IMR-90 (cell line): ENCODE data around the gene FGGY. TPM values are rescaled to one million over a fixed set of nuclear protein-coding genes. Genes with fewer than 3 reads are reported as not detected.

Experiments
- ATAC-seq: fragments of 200-7000 bp; cut with Tn5 transposase; 2 replicates; pipeline ENCODE4 v1.9.1; 2020; ENCODE audit warnings: low read depth, mild to moderate bottlenecking, moderate library complexity
- BruUV-seq: library from RNA; stranded (reverse); fragments of 400-500 nt; replicated peaks from 2 replicates; lab custom pipeline; 2021; lab: Mats Ljungman, UMichigan
- CTCF ChIA-PET: fragments of 300-600 bp; formaldehyde crosslinking; extraction: SDS; loops from one replicate; lab custom pipeline; 2021; ENCODE audit warnings: antibody characterized with exemption; lab: Yijun Ruan, JAX
- POLR2A ChIA-PET: fragments of 300-600 bp; sonication (Branson Sonifier 250); formaldehyde crosslinking; loops from one replicate; lab custom pipeline; 2022; ENCODE audit warnings: antibody characterized with exemption; ENCODE audit not compliant: unreplicated experiment; lab: Charles Lee
- DNase-seq: peaks from one replicate; pipeline ENCODE4 v3.0.0; 2013
- H2AFZ ChIP-seq: replicated peaks from 2 replicates; pipeline ENCODE3; 2013; ENCODE audit warnings: low read length, mild to moderate bottlenecking; ENCODE audit not compliant: poor library complexity
- H2AK5ac ChIP-seq: 2 replicates; pipeline ENCODE4 v1.6.1; 2013; ENCODE audit warnings: low read depth, low read length, inconsistent platforms
- H2AK9ac ChIP-seq: replicated peaks from 2 replicates; pipeline ENCODE3; 2013; ENCODE audit warnings: mild to moderate bottlenecking, low read depth, low read length, moderate library complexity; ENCODE audit not compliant: poor library complexity
- H2BK120ac ChIP-seq: 2 replicates; pipeline ENCODE4 v1.6.1; 2013; ENCODE audit warnings: low read depth, low read length, inconsistent platforms
- H2BK15ac ChIP-seq: 3 replicates; pipeline ENCODE4 v1.6.1; 2013; ENCODE audit warnings: low read depth, low read length, inconsistent platforms
- H2BK20ac ChIP-seq: 2 replicates; pipeline ENCODE4 v1.6.1; 2013; ENCODE audit warnings: low read depth, mild to moderate bottlenecking, inconsistent platforms, low read length, moderate library complexity
- H2BK5ac ChIP-seq: 2 replicates; pipeline ENCODE4 v1.6.1; 2013; ENCODE audit warnings: mild to moderate bottlenecking, low read depth, low read length, inconsistent platforms; ENCODE audit not compliant: poor library complexity, severe bottlenecking
- H3K14ac ChIP-seq: replicated peaks from 2 replicates; pipeline ENCODE4 v1.6.1; 2013; ENCODE audit warnings: low read depth, low read length, inconsistent platforms
- H3K18ac ChIP-seq: 2 replicates; pipeline ENCODE4 v1.6.1; 2013; ENCODE audit warnings: low read depth, low read length, control low read depth
- H3K23ac ChIP-seq: 2 replicates; pipeline ENCODE4 v1.6.1; 2013; ENCODE audit warnings: low read depth, low read length, inconsistent platforms
- H3K27ac ChIP-seq: 2 replicates; pipeline ENCODE4 v1.5.1; 2013; ENCODE audit warnings: mild to moderate bottlenecking, control low read depth, low read length; ENCODE audit not compliant: insufficient read depth
- H3K27me3 ChIP-seq: 2 replicates; pipeline ENCODE4 v1.6.1; 2013; ENCODE audit warnings: low read length; ENCODE audit not compliant: control insufficient read depth, insufficient read depth
- H3K36me3 ChIP-seq: 2 replicates; pipeline ENCODE4 v1.6.1; 2013; ENCODE audit warnings: low read length, mixed read lengths; ENCODE audit not compliant: control insufficient read depth, insufficient read depth
- H3K4ac ChIP-seq: 2 replicates; pipeline ENCODE4 v1.6.1; 2013; ENCODE audit warnings: low read depth, low read length, inconsistent platforms
- H3K4me1 ChIP-seq: 2 replicates; pipeline ENCODE4 v1.6.1; 2013; ENCODE audit warnings: low read length, mixed read lengths; ENCODE audit not compliant: control insufficient read depth, insufficient read depth
- H3K4me2 ChIP-seq: 2 replicates; pipeline ENCODE4 v1.6.1; 2013; ENCODE audit warnings: low read depth, mild to moderate bottlenecking, control low read depth, low read length, moderate library complexity
- H3K4me3 ChIP-seq: 2 replicates; pipeline ENCODE4 v1.5.1; 2013; ENCODE audit warnings: low read depth, mild to moderate bottlenecking, control low read depth, low read length, moderate library complexity; ENCODE audit not compliant: insufficient read depth
- H3K56ac ChIP-seq: 2 replicates; pipeline ENCODE4 v1.6.1; 2013; ENCODE audit warnings: low read length, inconsistent platforms; ENCODE audit not compliant: insufficient read depth; ENCODE audit errors: extremely low read depth
- H3K79me1 ChIP-seq, 2 experiments: 2 replicates each; pipeline ENCODE4 v1.6.1; 2013; ENCODE audit warnings: low read length in 2 of 2, inconsistent platforms in 1 of 2, low read depth in 1 of 2
- H3K9ac ChIP-seq: 2 replicates; pipeline ENCODE4 v1.6.1; 2013; ENCODE audit warnings: low read depth, low read length, control low read depth
- H3K9me1 ChIP-seq: 2 replicates; pipeline ENCODE4 v1.6.1; 2013; ENCODE audit warnings: low read length, inconsistent platforms; ENCODE audit not compliant: insufficient read depth
- H3K9me3 ChIP-seq: 2 replicates; pipeline ENCODE4 v1.6.1; 2013; ENCODE audit warnings: low read length; ENCODE audit not compliant: control insufficient read depth, insufficient read depth
- H4K20me1 ChIP-seq: 2 replicates; pipeline ENCODE4 v1.6.1; 2013; ENCODE audit warnings: low read length, inconsistent platforms; ENCODE audit not compliant: insufficient read depth
- H4K5ac ChIP-seq: 2 replicates; pipeline ENCODE4 v1.6.1; 2013; ENCODE audit warnings: mild to moderate bottlenecking, low read depth, low read length, control low read depth
- H4K8ac ChIP-seq, 2 experiments: 2 replicates each; pipeline ENCODE4 v1.6.1; 2013; ENCODE audit warnings: low read depth in 2 of 2, low read length in 2 of 2, control low read depth in 1 of 2, inconsistent platforms in 1 of 2
- H4K91ac ChIP-seq: 2 replicates; pipeline ENCODE4 v1.6.1; 2013; ENCODE audit warnings: low read depth, low read length, inconsistent platforms; ENCODE audit not compliant: insufficient read depth
- BHLHE40 ChIP-seq: fragments of 150-350 bp; IDR thresholded peaks from 2 replicates; pipeline ENCODE4 v1.6.1; 2016; ENCODE audit warnings: mild to moderate bottlenecking, low read depth, low read length
- CEBPB ChIP-seq: IDR thresholded peaks from 2 replicates; pipeline ENCODE4 v1.6.1; 2012; ENCODE audit warnings: low read depth, low read length, improper control_type of control experiment
- CHD1 ChIP-seq: IDR thresholded peaks from 2 replicates; pipeline ENCODE4 v1.6.1; 2012; ENCODE audit warnings: low read depth, low read length, improper control_type of control experiment
- FOS ChIP-seq: fragments of 150-350 bp; IDR thresholded peaks from 2 replicates; pipeline ENCODE4 v1.6.1; 2016; ENCODE audit warnings: low read depth, low read length
- MAFK ChIP-seq: IDR thresholded peaks from 2 replicates; pipeline ENCODE4 v1.6.1; 2012; ENCODE audit warnings: low read depth, low read length, improper control_type of control experiment
- MAZ ChIP-seq: IDR thresholded peaks from 2 replicates; pipeline ENCODE4 v1.6.1; 2012; ENCODE audit warnings: low read depth, mild to moderate bottlenecking, low read length, improper control_type of control experiment, moderate library complexity, borderline replicate concordance
- MXI1 ChIP-seq: IDR thresholded peaks from 2 replicates; pipeline ENCODE4 v1.6.1; 2012; ENCODE audit warnings: low read depth, mild to moderate bottlenecking, low read length, moderate library complexity, borderline replicate concordance
- NFE2L2 ChIP-seq: fragments of 150-350 bp; IDR thresholded peaks from 2 replicates; pipeline ENCODE4 v1.6.1; 2016; ENCODE audit warnings: low read depth, mild to moderate bottlenecking, low read length
- POLR2A ChIP-seq: IDR thresholded peaks from 2 replicates; pipeline ENCODE4 v1.6.1; 2012; ENCODE audit warnings: mild to moderate bottlenecking, low read depth, low read length
- RAD21 ChIP-seq: IDR thresholded peaks from 2 replicates; pipeline ENCODE4 v1.6.1; 2012; ENCODE audit warnings: low read length, improper control_type of control experiment
- RCOR1 ChIP-seq: IDR thresholded peaks from 2 replicates; pipeline ENCODE4 v1.6.1; 2012; ENCODE audit warnings: mild to moderate bottlenecking, low read length, improper control_type of control experiment; ENCODE audit not compliant: insufficient replicate concordance
- RFX5 ChIP-seq: IDR thresholded peaks from 2 replicates; pipeline ENCODE4 v1.8.0; 2012; ENCODE audit warnings: low read depth, mild to moderate bottlenecking, low read length, moderate library complexity
- SMC3 ChIP-seq: fragments of 150-350 bp; IDR thresholded peaks from 2 replicates; pipeline ENCODE4 v1.6.1; 2016; ENCODE audit warnings: low read depth, mild to moderate bottlenecking, antibody characterized with exemption, low read length, moderate library complexity
- WGBS, 2 experiments: methylation state at CpG; one replicate each; pipeline versions ENCODE4 v1.1.5 to v1.1.7; 2013; ENCODE audit warnings: missing lambda C conversion rate in 2 of 2; ENCODE audit not compliant: insufficient read length in 1 of 2; ENCODE audit errors: extremely low coverage in 2 of 2; 5-methylcytosine and 5-hydroxymethylcytosine counted together
- dilution Hi-C: fragments of 300-500 bp; cut with HindIII; formaldehyde crosslinking; loops from one replicate; pipeline ENCODE4 v1.14.3; 2018; ENCODE audit warnings: low sequenced_read_pairs; ENCODE audit not compliant: unreplicated experiment
- in situ Hi-C: fragments of 300-500 bp; cut with MboI; formaldehyde crosslinking; loops from 3 replicates; pipeline ENCODE4 v1.14.3; 2019; ENCODE audit warnings: low sequenced_read_pairs, inconsistent platforms, mixed read lengths
- intact Hi-C: fragments of 100-400 bp; cut with micrococcal nuclease; formaldehyde crosslinking; loops from 2 replicates; pipeline ENCODE4 v1.10.0; 2022
- polyA plus RNA-seq, 3 experiments: library from polyadenylated mRNA; depleted of rRNA; stranded (reverse); fragments of >200 nt; gene quantifications; 2 replicates each; pipeline ENCODE4 v1.2.3, GENCODE V29; 2012; ENCODE audit warnings: low replicate concordance in 1 of 3
- total RNA-seq: library from RNA; depleted of rRNA; stranded (reverse); fragments of >200 nt; gene quantifications from 2 replicates; pipeline ENCODE4 v1.2.3, GENCODE V29; 2012
- TF ChIP-seq, protein P1 (sequence below): fragments of 150-350 bp; IDR thresholded peaks from 2 replicates; pipeline ENCODE4 v1.6.1; 2017; ENCODE audit warnings: mild to moderate bottlenecking, antibody characterized with exemption, low read length, low read depth
- TF ChIP-seq, protein P2 (sequence below): conservative IDR thresholded peaks from 2 replicates; pipeline ENCODE4 v1.5.1; 2012; ENCODE audit warnings: mild to moderate bottlenecking, low read depth, low read length, improper control_type of control experiment
- TF ChIP-seq, protein P3 (sequence below): fragments of 150-350 bp; IDR thresholded peaks from 2 replicates; pipeline ENCODE4 v1.6.1; 2016; ENCODE audit warnings: low read depth, mild to moderate bottlenecking, low read length, moderate library complexity, borderline replicate concordance

Gene FGGY
- total and polyA plus RNA-seq, 2 of the 4 experiments (the other 2 are of a cell fraction): 5.6 to 14.0 TPM

DNA sequence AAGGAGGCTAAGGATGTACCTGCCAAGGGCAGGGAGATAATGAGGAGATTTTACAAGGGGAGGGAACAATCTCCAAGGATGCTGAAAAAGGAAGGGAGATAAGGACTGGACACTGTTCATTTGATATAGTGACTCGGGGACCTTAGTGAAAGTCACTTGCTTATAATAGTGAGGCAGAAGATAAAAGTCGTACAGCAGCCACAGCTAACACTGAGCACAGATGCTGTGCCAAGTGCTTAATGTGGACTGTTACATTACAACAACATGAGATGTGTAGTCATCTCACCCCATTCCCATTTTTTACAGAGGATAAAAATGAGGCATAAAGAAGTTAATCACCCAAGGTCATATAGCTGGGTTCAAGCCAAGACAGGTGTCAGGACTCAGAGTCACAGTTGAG, 181.9 kb downstream of the FGGY start:
- H4K91ac ChIP-seq: no peak overlapping the region
- no peak overlapping the region for H2BK120ac ChIP-seq
- H3K9me3 ChIP-seq: no peaks in the 10 kb centered on the region
- H3K27ac ChIP-seq: no peak overlapping the region
- POLR2A ChIA-PET: no interaction called here
- no peak overlapping the region for H4K5ac ChIP-seq
- dilution Hi-C loops (no loop called here), in situ Hi-C loops (no loop called here), intact Hi-C loops (no loop called here)
- H3K4me1 ChIP-seq: peaks cover 4% of the 10 kb centered on the region; the same call in 1 of the 2 replicates
- CTCF ChIA-PET: no interaction called here
- H2BK20ac ChIP-seq: no peak overlapping the region
- no peak overlapping the region for H4K8ac ChIP-seq
- DNase-seq: no peak
- no peak overlapping the region for H3K9ac ChIP-seq
- no peaks in the 10 kb centered on the region; a peak in 1 of 4 replicates for H3K79me1 ChIP-seq
- no peaks in the 10 kb centered on the region for H3K9me1 ChIP-seq
- H3K36me3 ChIP-seq: no peaks in the 10 kb centered on the region
- no peak overlapping the region for H3K18ac ChIP-seq
- H3K23ac ChIP-seq: no peak overlapping the region
- no peak overlapping the region for H2AFZ ChIP-seq
- TF ChIP-seq CEBPB (no peak), RFX5 (no peak), POLR2A (no peak), MAFK (no peak), FOS (no peak), MAZ (no peak), BHLHE40 (no peak), RAD21 (no peak), RCOR1 (no peak), SMC3 (no peak), NFE2L2 (no peak), CHD1 (no peak), MXI1 (no peak)
- TF ChIP-seq, protein P1, sequence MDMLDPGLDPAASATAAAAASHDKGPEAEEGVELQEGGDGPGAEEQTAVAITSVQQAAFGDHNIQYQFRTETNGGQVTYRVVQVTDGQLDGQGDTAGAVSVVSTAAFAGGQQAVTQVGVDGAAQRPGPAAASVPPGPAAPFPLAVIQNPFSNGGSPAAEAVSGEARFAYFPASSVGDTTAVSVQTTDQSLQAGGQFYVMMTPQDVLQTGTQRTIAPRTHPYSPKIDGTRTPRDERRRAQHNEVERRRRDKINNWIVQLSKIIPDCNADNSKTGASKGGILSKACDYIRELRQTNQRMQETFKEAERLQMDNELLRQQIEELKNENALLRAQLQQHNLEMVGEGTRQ: no peak
- TF ChIP-seq, protein P2, sequence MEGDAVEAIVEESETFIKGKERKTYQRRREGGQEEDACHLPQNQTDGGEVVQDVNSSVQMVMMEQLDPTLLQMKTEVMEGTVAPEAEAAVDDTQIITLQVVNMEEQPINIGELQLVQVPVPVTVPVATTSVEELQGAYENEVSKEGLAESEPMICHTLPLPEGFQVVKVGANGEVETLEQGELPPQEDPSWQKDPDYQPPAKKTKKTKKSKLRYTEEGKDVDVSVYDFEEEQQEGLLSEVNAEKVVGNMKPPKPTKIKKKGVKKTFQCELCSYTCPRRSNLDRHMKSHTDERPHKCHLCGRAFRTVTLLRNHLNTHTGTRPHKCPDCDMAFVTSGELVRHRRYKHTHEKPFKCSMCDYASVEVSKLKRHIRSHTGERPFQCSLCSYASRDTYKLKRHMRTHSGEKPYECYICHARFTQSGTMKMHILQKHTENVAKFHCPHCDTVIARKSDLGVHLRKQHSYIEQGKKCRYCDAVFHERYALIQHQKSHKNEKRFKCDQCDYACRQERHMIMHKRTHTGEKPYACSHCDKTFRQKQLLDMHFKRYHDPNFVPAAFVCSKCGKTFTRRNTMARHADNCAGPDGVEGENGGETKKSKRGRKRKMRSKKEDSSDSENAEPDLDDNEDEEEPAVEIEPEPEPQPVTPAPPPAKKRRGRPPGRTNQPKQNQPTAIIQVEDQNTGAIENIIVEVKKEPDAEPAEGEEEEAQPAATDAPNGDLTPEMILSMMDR: no peak
- TF ChIP-seq, protein P3, sequence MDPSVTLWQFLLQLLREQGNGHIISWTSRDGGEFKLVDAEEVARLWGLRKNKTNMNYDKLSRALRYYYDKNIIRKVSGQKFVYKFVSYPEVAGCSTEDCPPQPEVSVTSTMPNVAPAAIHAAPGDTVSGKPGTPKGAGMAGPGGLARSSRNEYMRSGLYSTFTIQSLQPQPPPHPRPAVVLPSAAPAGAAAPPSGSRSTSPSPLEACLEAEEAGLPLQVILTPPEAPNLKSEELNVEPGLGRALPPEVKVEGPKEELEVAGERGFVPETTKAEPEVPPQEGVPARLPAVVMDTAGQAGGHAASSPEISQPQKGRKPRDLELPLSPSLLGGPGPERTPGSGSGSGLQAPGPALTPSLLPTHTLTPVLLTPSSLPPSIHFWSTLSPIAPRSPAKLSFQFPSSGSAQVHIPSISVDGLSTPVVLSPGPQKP: no peak
- H4K20me1 ChIP-seq: no peaks in the 10 kb centered on the region
- no peaks in the 10 kb centered on the region for H3K27me3 ChIP-seq
- ATAC-seq: no peak
- H3K14ac ChIP-seq: no peak overlapping the region
- no peak overlapping the region for H3K4ac ChIP-seq
- no peak overlapping the region for H2AK9ac ChIP-seq
- no peak overlapping the region for H3K4me3 ChIP-seq
- no peak overlapping the region for H2BK5ac ChIP-seq
- H2BK15ac ChIP-seq: no peak overlapping the region
- H2AK5ac ChIP-seq: no peak overlapping the region
- H3K4me2 ChIP-seq: no peak overlapping the region
- WGBS, 2 experiments: no CpG with 5 or more reads among the region's 2 CpGs
- no peak overlapping the region for H3K56ac ChIP-seq
- BruUV-seq: no TSS peak
